Psoas muscle (tissue), 8 donors: Measurements from ENCODE around the gene TGM6. TPM values are rescaled to one million over a fixed set of nuclear protein-coding genes. Genes with fewer than 3 reads are reported as not detected.

ENCODE experiments used
- ATAC-seq, 4 donors: fragments of 200-7000 bp; cut with Tn5 transposase; one replicate each; pipeline ENCODE4 v1.9.1; 2020; ENCODE audit warnings: moderate library complexity in 3 of 4, mild to moderate bottlenecking in 2 of 4
- DNase-seq, 2 donors: peaks; one replicate each; pipeline ENCODE4 v3.0.0-alpha.2; 2020
- H3K27ac ChIP-seq: fragments of 200-600 bp; one replicate; pipeline ENCODE4 v1.8.0; 2022
- H3K27me3 ChIP-seq, 3 donors: fragments of 200-600 bp in 1 of 3; one replicate each; pipeline versions ENCODE4 v1.6.1 to v1.8.0; 2013 to 2022; ENCODE audit warnings: low read length in 2 of 3, mild to moderate bottlenecking in 2 of 3, moderate library complexity in 1 of 3; ENCODE audit not compliant: insufficient read depth in 3 of 3
- H3K36me3 ChIP-seq, 2 donors: fragments of 200-600 bp in 1 of 2; one replicate each; pipeline versions ENCODE4 v1.6.1 to v1.8.0; 2013 to 2022; ENCODE audit warnings: low read depth in 1 of 2, mild to moderate bottlenecking in 1 of 2, moderate library complexity in 1 of 2; ENCODE audit not compliant: insufficient read depth in 1 of 2
- H3K4me1 ChIP-seq: fragments of 200-600 bp; one replicate; pipeline ENCODE4 v1.8.0; 2022
- H3K4me3 ChIP-seq: fragments of 200-600 bp; one replicate; pipeline ENCODE4 v1.8.0; 2022; ENCODE audit warnings: mild to moderate bottlenecking
- H3K9me3 ChIP-seq: fragments of 200-600 bp; one replicate; pipeline ENCODE4 v1.8.0; 2022
- CTCF ChIP-seq: fragments of 200-600 bp; IDR thresholded peaks from one replicate; pipeline ENCODE4 v1.8.0; 2022; ENCODE audit warnings: antibody characterized with exemption
- WGBS, 3 donors: extraction: QIAGEN DNeasy Blood & Tissue Kit; methylation state at CpG; one replicate each; pipeline versions ENCODE4 v1.1.6 to v1.1.7; 2013; 5-methylcytosine and 5-hydroxymethylcytosine counted together
- intact Hi-C, 2 donors: fragments of 100-400 bp; cut with DNase I; formaldehyde crosslinking; loops; one replicate each; pipeline versions ENCODE4 v1.11.0 to v1.14.2; 2022
- polyA plus RNA-seq, 3 donors: library from polyadenylated mRNA; stranded (reverse); fragments of 200-250 nt; gene quantifications; one replicate each; pipeline ENCODE4 v1.2.3, GENCODE V29; 2013
- total RNA-seq, 4 donors: library from RNA; stranded (reverse); fragmentation: NEBNext Ultra II Directional in 2 of 4; extraction: Animal tissue kit (Norgen Biotek cat#: 25700) in 2 of 4; gene quantifications; one replicate each; pipeline versions ENCODE4 v1.2.1 to v1.2.4, GENCODE V29; 2021 to 2023
- donor health status: healthy with polysubstance abuse.
- donor health status: DM: no; HTN: no; CAD: no; lungs with moderate emphysema.
- donor health status: Bipolar disorder and iron deficiency.
- donor health status: healthy.
- donor health status: DM: yes; HTN: yes; CAD: no.
- donor health status: DM: no; HTN: no; CAD: no.
- donor health status: DM: no; HTN: no; CAD: no.
- donor health status: DM: yes; HTN: yes; CAD: no.

TGM6 gene
- total and polyA plus RNA-seq, 7 donors, result not detected

GRCh38 chr20:2449386-2449785 is 68.7 kb downstream of the TGM6 start:
- Histone ChIP-seq H3K4me1 (no peaks in the 10 kb centered on the region), H3K9me3 (no peaks in the 10 kb centered on the region), H3K27ac (no peak overlapping the region), H3K36me3 (no peaks in the 10 kb centered on the region), H3K27me3 (no peaks in the 10 kb centered on the region), H3K4me3 (no peak overlapping the region)
- WGBS, 3 donors, result 92 to 100% (median 100%) methylated on average over 1 of the region's 1 CpG
- no peak for TF ChIP-seq CTCF
- no peak for ATAC-seq
- no peak for DNase-seq
- intact Hi-C loops, result no loop called here

- Histone ChIP-seq H3K27ac (no peak overlapping the region), H3K36me3 (no peaks in the 10 kb centered on the region), H3K4me1 (no peaks in the 10 kb centered on the region), H3K9me3 (no peaks in the 10 kb centered on the region), H3K27me3 (no peaks in the 10 kb centered on the region), H3K4me3 (no peak overlapping the region)
- WGBS, 3 donors, result 32 to 46% (median 40%) methylated on average over 5 of the region's 5 CpGs
- DNase-seq (no peak), ATAC-seq (no peak)
- intact Hi-C loops, result loop anchor here in 1 of 2 donors (5.0 kb wide), 1 partner anchor 244 kb away; no protein-coding TSS in a partner anchor
- no peak for TF ChIP-seq CTCF
Measured at GRCh38 chr20:2451422-2451821, 70.7 kb downstream of the TGM6 start.

GRCh38 chr20:2451939-2452732 is 71.4 kb downstream of the TGM6 start:
- peak; percentile 55 to 78 for DNase-seq
- WGBS, 3 donors, result 49 to 58% (median 50%) methylated on average over 8 of the region's 8 CpGs
- Histone ChIP-seq H3K27me3 (no peaks in the 10 kb centered on the region), H3K9me3 (no peaks in the 10 kb centered on the region), H3K4me1 (no peaks in the 10 kb centered on the region), H3K36me3 (no peaks in the 10 kb centered on the region), H3K27ac (no peak overlapping the region), H3K4me3 (no peak overlapping the region)
- intact Hi-C loops, result loop anchor here (1.0 to 5.0 kb wide), 3 partner anchors 101 to 245 kb away; no protein-coding TSS in a partner anchor
- TF ChIP-seq CTCF, result peak; percentile 70
- peak; percentile 54 to 83 (median 76) for ATAC-seq

- intact Hi-C loops, result loop anchor here (2.0 to 5.0 kb wide), 2 partner anchors 103 to 246 kb away; no protein-coding TSS in a partner anchor
- H3K27me3 ChIP-seq, result no peaks in the 10 kb centered on the region
- H3K36me3 ChIP-seq, result peaks cover 0 to 7% of the 10 kb centered on the region in 2 donors
- no peaks in the 10 kb centered on the region for H3K9me3 ChIP-seq
- 83 to 87% (median 83%) methylated on average over 3 of the region's 3 CpGs for WGBS, 3 donors
- ATAC-seq (no peak), DNase-seq (no peak)
- H3K4me3 ChIP-seq, result no peak overlapping the region
- no peak overlapping the region for H3K27ac ChIP-seq
- H3K4me1 ChIP-seq, result no peaks in the 10 kb centered on the region
- no peak for TF ChIP-seq CTCF
Measured at GRCh38 chr20:2453792-2454191, 73.1 kb downstream of the TGM6 start.
